ENCODE measurements around the gene PDIA4. TPM values are rescaled to one million over a fixed set of nuclear protein-coding genes. Genes with fewer than 3 reads are reported as not detected.
"Not testable (repeated sequence)": the region's sequence is repeated elsewhere in the genome, so short reads cannot be mapped to it uniquely, and the experiment has no call there.

PDIA4 gene
- total RNA-seq, 1 donor from 2014 or later, result 142 TPM

- Histone ChIP-seq H3K79me2 (ENCODE audit: low read depth) (no peaks in the 10 kb centered on the region), H2AFZ (replicated peaks) (no peak overlapping the region), H3K27me3 (no peaks in the 10 kb centered on the region), H3K27ac (no peak overlapping the region), H3F3A (ENCODE audit: low read depth) (peaks cover 13% of the 10 kb centered on the region), H3K4me2 (no peak overlapping the region), H3K4me3 (no peak overlapping the region), H3K9ac (no peak overlapping the region), H3K9me3 (ENCODE audit: low read depth) (no peaks in the 10 kb centered on the region), H4K20me1 (ENCODE audit: low read depth) (no peaks in the 10 kb centered on the region), H3K4me1 (no peaks in the 10 kb centered on the region), H3K36me3 (no peaks in the 10 kb centered on the region)
- Mint-ChIP-seq H3K27ac (no peak overlapping the region), H3K27me3 (ENCODE audit: insufficient read depth, low read depth) (no peaks in the 10 kb centered on the region), H3K4me1 (peaks cover 11% of the 10 kb centered on the region), H3K36me3 (peaks cover 5% of the 10 kb centered on the region), H3K4me3 (no peak overlapping the region), H3K9me3 (no peaks in the 10 kb centered on the region)
- DNase-seq (ENCODE audit: low spot score), result no peak
- TF ChIP-seq EZH2phosphoT487 (IDR thresholded peaks at IDR 0.05), result no peak
- no peak for TF ChIP-seq CTCF (IDR thresholded peaks at IDR 0.05)
- no peak for TF ChIP-seq EZH2 (IDR thresholded peaks at IDR 0.05)
These were observed 35.2 kb upstream of the PDIA4 start for GRCh38 chr7:149063476-149063875.

GRCh38 chr7:149062217-149062899 is 34.1 kb upstream of the PDIA4 start:
- H4K20me1 ChIP-seq (ENCODE audit: low read depth); H3K27me3 Mint-ChIP-seq (ENCODE audit: insufficient read depth, low read depth); H3K4me3 ChIP-seq; H3K27ac Mint-ChIP-seq; H3K4me2 ChIP-seq; H3K4me1 ChIP-seq; H3K27ac ChIP-seq; H3K36me3 ChIP-seq; H2AFZ ChIP-seq (replicated peaks); H3K79me2 ChIP-seq (ENCODE audit: low read depth); H3K4me3 Mint-ChIP-seq; H3K9me3 ChIP-seq (ENCODE audit: low read depth); H3K9ac ChIP-seq; H3K27me3 ChIP-seq; H3K36me3 Mint-ChIP-seq; H3K9me3 Mint-ChIP-seq; DNase-seq (ENCODE audit: low spot score): not testable (repeated sequence)
- peaks cover 11% of the 10 kb centered on the region for H3K4me1 Mint-ChIP-seq
- H3F3A ChIP-seq (ENCODE audit: low read depth), result peaks cover 13% of the 10 kb centered on the region

GRCh38 chr7:149060156-149060555 is 31.9 kb upstream of the PDIA4 start:
- no peak for DNase-seq (ENCODE audit: low spot score)
- no peaks in the 10 kb centered on the region for H3K36me3 Mint-ChIP-seq
- H3K27me3 Mint-ChIP-seq (ENCODE audit: insufficient read depth, low read depth), result no peaks in the 10 kb centered on the region

More at GRCh38 chr7:149060156-149060555, 31.9 kb upstream of the PDIA4 start:
- Histone ChIP-seq H3K36me3 (no peaks in the 10 kb centered on the region), H3K27ac (no peak overlapping the region), H3F3A (ENCODE audit: low read depth) (peaks cover 7% of the 10 kb centered on the region), H3K9ac (no peak overlapping the region), H3K27me3 (no peaks in the 10 kb centered on the region), H3K4me1 (no peaks in the 10 kb centered on the region), H4K20me1 (ENCODE audit: low read depth) (no peaks in the 10 kb centered on the region), H3K4me2 (no peak overlapping the region), H3K9me3 (ENCODE audit: low read depth) (no peaks in the 10 kb centered on the region), H3K4me3 (no peak overlapping the region), H3K79me2 (ENCODE audit: low read depth) (no peaks in the 10 kb centered on the region), H2AFZ (replicated peaks) (no peak overlapping the region)
- Mint-ChIP-seq H3K27ac (peak overlapping the region; percentile 30), H3K4me3 (no peak overlapping the region), H3K4me1 (peaks cover 9% of the 10 kb centered on the region), H3K9me3 (peaks cover 3% of the 10 kb centered on the region)
- TF ChIP-seq EZH2phosphoT487 (IDR thresholded peaks at IDR 0.05) (no peak), EZH2 (IDR thresholded peaks at IDR 0.05) (no peak), CTCF (IDR thresholded peaks at IDR 0.05) (no peak)

All from neural progenitor cell (in vitro differentiated cells).